ENCODE measurements around the gene MRPS12.
"Not testable (repeated sequence)": the region's sequence is repeated elsewhere in the genome, so short reads cannot be mapped to it uniquely, and the experiment has no call there.

MRPS12 gene

DNA sequence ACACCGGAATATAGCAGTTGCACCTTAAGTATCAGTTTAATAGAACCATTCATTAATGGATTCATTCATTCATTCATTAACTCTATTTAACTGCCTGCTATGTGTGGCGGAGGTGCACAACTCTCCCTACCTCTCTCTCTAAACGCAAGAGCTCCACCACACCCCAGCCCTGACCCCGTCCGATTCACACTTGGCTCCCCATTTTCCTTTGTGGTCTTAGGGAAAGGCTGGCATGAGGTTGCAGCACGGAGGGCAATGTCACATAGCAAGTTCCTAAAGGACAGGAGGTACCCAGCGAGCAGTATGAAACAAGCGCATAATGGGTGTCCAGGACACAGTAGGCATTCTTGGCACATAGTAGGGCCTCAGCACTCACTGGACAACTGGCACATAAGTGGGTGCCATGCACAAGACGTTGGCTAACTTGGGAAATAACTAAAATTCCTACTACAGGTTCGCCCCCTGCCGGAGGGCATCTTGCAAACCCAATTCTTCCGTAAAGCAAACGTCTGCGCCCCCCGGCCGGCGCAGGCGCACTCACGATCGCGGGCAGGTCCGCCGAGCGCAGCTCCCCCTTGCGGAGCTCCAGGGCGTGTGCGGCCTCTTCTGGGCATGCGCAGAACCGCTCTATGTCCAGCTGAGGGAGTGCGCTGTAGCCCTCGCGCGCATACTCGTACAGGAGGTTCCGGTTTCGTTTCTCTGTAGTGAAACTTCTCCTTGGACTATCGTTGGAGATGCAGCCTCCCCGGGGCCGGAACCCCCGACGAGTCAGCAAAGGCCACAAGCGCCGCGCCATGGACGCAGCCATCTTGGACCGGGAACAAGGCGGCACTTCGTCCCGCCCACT, 592 bp upstream of the MRPS12 start, which contains the start of gene SARS2:
TSS of gene SARS2 (minus strand) at position 835 of the 847 bp plus-strand sequence. CDS start at position 808, 27 bp downstream.
- peak; percentile 95 for DNase-seq
- in situ Hi-C loops (cut with MboI; ENCODE audit: low pct_unique_long_range_greater_than_20kb, low sequenced_read_pairs) = no loop called here

DNA sequence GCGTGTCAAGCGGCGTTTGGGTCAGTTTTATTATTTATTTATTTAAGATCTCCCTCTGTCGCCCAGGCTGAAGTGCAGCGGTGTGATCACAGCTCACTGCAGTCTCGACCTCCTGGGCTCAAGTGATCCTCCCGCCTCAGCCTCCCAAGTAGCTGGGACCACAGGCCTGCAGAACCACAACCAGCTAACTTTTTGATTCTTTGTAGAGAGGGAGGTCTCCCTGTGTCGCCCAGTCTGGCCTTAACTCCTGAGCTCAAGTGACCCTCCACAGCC, 713 bp downstream of the MRPS12 start:
- in situ Hi-C loops (cut with MboI; ENCODE audit: low pct_unique_long_range_greater_than_20kb, low sequenced_read_pairs) = no loop called here
- no peak for DNase-seq

DNA sequence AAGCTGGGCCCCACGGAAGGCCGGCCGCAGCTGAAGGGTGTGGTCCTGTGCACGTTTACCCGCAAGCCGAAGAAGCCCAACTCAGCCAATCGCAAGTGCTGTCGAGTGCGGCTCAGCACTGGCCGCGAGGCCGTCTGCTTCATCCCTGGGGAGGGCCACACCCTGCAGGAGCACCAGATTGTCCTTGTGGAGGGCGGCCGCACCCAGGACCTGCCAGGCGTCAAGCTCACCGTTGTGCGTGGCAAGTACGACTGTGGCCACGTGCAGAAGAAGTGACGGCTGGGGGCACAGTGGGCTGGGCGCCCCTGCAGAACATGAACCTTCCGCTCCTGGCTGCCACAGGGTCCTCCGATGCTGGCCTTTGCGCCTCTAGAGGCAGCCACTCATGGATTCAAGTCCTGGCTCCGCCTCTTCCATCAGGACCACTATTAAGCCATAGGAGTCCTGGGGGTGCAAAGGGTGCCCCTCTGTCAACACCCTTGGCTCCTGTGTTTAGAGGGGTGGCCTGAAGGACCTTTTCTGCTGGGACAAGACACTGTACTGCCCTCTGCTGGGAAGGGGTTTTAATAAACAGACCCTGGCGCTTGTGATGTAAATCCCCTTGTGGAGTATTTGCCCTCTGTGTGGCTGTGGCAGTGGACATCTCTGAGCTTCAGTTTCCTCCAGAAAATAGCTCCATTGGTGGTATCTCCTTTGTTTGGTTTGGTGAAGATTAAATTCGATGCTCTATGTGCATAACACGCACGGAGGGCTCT, 1.9 kb downstream of the MRPS12 start:
- in situ Hi-C loops (cut with MboI; ENCODE audit: low pct_unique_long_range_greater_than_20kb, low sequenced_read_pairs) = no loop called here
- DNase-seq = peak; percentile 72

DNA sequence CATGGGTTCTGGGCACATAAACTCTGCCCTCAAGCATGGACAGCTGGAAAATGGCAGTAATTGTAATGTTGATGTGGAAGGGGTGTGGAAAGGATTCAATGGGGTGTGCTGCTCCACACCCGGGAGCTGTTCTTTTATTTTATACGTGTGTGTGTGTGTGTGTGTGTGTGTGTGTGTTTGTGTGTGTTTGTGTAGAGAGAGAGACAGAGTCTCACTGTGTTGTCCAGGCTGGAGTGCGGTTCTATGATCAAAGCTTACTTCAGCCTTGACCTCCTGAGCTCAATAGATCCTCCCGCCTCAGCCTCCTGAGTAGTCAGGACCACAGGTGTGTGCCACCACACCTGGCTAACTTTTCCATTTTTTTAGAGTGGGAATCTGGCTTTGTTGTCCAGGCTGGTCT, 2.8 kb downstream of the MRPS12 start:
- in situ Hi-C loops (cut with MboI; ENCODE audit: low pct_unique_long_range_greater_than_20kb, low sequenced_read_pairs) = no loop called here

DNA sequence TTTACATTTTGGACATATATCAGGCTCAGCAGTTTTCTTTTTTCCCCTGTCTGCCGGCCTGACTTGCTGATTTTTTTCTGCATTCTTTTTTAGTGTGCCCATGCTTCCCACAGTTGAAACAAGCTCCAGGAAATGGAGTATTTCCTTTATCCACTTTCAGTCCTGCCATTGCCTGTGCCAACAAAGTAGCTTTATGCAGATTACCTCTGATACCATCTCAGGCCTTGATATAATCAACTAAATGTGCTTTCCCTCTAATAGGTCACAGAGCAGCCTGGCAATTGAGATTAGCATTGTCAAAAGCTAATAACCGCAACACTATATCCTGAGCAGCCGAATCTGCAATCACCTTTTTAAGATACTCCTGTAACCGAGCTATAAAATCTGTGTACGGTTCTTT, 9.2 kb downstream of the MRPS12 start:
- DNase-seq = no peak
- in situ Hi-C loops (cut with MboI; ENCODE audit: low pct_unique_long_range_greater_than_20kb, low sequenced_read_pairs) = no loop called here

More for the DNA sequence above, 2.8 kb downstream of the MRPS12 start:
- no peak for DNase-seq

DNA sequence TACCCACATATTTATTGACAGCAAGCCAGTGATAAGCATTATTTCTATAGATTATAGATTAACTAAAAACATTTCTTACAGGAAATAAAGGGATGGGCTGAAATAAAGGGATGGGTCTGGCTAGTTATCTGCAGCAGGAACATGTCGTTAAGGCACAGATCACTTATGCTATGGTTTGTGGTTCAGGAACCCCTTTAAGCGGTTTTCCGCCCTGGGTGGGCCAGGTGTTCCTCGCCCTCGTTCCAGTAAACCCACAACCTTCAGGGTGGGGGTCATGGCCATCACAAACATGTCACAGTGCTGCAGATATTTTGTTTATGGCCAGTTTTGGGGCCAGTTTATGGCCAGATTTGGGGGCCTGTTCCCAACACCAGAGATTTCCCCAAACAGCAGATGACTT, 10.7 kb downstream of the MRPS12 start:
- DNase-seq; in situ Hi-C loops (cut with MboI; ENCODE audit: low pct_unique_long_range_greater_than_20kb, low sequenced_read_pairs): not testable (repeated sequence)

DNA sequence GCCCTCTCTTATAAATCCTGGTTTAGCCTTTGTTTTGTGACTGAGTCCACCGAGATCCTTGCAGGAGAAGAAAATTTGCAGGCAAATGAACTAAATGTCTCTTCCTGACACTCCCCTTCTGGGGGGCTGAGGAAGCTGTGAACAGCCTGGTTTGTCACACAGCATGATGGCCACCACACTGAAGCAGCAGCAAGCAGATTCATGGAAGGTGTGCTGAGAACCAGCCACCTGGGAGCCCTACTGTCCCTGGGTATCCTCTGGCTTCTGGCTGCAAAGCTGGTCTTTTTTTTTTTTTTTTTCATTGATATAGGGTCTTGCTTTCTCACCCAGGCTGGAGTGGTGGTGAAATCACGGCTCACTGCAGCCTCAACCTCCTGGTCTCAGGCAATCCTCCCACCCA, 11.2 kb downstream of the MRPS12 start:
- DNase-seq = no peak
- in situ Hi-C loops (cut with MboI; ENCODE audit: low pct_unique_long_range_greater_than_20kb, low sequenced_read_pairs) = no loop called here

DNA sequence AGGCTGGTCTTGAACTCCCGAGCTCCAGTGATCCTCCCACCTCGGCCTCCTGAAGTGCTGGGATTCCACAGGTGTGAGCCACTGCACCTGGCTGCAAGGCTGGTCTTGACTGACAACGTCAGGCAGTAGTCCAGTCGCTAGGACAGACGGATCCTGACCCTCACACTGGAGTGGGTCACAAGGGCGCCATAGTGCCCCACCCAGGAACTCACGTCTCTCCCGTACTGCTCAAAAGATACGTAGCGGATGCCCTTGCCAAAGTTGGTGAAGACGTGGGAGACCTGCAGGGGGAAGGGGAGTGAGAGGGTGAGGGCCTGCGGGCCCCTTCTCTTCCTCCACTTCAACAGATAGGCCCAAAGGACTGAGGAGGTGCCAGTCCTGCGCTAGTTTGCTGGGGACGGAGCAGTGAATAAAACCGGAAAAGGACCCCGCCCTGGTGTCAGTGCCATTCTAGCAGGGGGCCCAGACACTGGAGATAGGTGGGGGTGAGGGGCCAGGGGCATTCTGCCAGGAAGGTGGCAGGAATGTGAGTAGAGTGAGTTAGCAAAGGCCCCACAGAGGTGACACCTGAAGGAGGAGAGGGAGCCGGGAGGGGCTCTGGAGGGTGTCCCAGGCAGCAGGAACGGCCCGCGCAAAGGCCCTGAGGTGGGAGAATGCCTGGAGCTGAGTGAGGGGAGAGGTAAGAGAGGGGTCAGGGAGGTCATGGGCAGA, 11.9 kb downstream of the MRPS12 start:
- no peak for DNase-seq
- in situ Hi-C loops (cut with MboI; ENCODE audit: low pct_unique_long_range_greater_than_20kb, low sequenced_read_pairs) = no loop called here

DNA sequence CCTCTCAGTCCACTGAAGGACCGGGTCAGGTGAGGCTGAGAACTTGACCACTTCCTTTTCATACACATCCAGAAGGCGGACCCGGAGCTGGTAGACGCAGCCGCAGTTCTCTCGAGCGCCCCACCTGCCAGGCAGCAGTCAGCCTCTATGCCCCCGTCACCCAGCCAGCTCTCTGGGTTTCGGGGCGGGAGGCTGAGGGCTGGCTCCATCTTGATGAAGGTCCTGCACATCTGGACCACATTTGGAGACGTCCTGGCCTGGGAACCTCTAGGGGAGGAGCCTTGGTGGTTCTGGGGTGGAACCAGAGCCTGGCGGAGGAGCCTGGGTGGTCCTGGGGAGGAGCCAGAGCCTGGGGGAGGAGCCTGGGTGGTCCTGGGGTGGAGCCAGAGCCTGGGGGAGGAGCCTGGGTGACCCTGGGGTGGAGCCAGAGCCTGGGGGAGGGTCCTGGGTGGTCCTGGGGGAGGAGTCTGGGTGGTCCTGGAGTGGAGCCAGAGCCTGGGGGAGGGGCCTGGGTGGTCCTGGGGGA, 14.3 kb downstream of the MRPS12 start:
- DNase-seq = peak; percentile 42
- in situ Hi-C loops (cut with MboI; ENCODE audit: low pct_unique_long_range_greater_than_20kb, low sequenced_read_pairs) = no loop called here

DNA sequence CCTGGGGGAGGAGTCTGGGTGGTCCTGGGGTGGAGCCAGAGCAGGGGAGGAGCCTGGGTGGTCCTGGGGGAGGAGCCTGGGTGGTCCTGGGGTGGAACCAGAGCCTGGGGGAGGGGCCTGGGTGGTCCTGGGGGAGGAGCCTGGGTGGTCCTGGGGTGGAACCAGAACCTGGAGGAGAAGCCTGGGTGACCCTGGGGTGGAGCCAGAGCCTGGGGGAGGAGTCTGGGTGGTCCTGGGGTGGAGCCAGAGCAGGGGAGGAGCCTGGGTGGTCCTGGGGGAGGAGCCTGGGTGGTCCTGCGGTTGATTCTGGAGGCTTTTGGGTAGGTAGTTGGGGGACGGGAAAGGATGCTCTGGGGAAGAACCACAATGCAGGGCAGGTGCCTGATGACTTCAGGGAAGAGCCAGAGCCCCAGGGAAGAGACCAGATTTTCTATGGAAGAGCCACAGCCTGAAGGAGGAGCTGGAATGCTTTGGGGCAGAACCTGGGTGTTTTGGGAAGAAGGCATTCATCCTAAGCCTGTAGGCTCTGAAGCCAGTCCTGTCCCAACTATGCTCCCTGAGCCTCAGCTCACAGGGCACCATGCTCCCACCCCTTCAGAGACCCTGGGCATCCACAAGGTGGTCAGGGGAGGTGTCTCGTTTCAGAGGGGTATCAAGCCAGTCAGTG, 15.0 kb downstream of the MRPS12 start:
- peak; percentile 19 for DNase-seq
- in situ Hi-C loops (cut with MboI; ENCODE audit: low pct_unique_long_range_greater_than_20kb, low sequenced_read_pairs) = no loop called here

DNA sequence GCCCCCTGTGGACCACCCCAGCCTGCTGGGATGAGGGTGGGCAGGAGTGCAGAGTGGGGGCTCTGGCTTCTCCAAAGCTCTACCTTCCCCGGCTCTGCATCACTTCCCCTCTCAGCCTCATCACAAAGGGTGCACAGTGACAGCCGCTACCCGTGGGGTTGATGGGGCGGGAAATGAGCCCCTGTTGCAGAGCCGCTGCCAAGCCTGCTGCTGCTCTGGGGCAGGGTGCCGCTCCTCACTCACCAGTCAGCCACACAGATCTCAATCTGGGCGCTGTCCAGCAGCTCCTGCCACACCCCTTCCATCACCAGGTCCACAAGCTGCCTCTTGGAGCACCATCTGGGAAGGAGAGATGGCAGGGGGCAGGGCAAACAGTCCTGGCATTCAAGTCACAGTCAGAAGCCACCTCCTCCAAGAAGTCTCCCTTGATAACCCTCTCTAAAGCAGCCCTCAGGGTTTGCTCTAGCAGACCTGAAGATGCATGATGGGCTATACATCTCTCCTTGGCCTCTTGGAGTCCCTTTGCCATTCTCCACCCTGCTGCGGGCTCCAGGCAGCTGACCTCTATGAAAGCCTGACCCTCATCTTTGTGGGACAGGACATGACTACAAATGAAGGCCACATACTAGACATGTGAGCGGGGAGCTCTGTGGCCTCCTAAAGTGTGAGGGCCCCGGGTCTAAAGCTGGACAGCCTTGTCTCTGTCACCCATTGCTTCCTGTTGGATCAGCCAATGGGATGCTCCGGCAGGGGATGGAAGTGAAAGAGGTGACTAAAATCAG, 15.7 kb downstream of the MRPS12 start:
- in situ Hi-C loops (cut with MboI; ENCODE audit: low pct_unique_long_range_greater_than_20kb, low sequenced_read_pairs) = no loop called here

DNA sequence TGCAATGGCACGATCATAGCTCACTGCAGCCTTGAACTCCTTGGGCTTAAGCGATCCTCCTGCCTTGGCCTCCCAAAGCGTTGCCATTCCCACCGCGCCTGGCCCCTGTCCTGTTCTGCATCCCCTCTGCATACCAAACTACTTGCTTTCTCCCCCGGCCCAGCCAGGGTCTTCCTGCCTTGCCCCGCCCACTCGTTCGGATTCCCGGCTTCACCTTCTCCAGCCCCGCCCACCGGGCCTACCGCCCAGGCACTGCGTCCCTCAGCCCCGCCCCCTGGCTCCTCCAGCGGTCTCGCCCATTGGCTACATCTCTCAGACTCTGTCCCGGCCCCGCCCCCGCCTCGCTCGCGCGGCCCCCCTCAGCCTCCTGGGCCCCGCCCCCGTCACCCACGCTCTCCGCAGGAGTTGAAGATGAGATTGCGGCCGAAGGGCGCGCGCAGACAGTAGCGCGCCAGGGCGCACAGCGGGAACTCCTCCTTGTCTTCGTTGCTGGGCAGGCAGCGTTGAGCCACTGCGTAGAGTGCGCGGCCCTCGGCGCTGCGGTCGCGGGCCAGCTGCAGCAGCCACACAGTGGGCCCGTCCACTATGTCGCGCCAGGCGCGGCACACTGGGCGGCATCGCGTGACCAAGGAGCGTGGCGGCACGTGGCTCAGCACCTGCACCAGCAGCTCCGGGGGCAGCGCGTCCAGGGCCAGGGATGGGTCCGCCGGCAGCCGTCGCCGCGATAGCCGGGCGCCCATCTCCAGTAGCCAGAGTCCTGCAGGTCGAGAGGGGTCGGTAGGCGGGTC, 19.0 kb downstream of the MRPS12 start:
- in situ Hi-C loops (cut with MboI; ENCODE audit: low pct_unique_long_range_greater_than_20kb, low sequenced_read_pairs) = no loop called here
- DNase-seq = peak; percentile 30

More for the DNA sequence above, 15.7 kb downstream of the MRPS12 start:
- no peak for DNase-seq

DNA sequence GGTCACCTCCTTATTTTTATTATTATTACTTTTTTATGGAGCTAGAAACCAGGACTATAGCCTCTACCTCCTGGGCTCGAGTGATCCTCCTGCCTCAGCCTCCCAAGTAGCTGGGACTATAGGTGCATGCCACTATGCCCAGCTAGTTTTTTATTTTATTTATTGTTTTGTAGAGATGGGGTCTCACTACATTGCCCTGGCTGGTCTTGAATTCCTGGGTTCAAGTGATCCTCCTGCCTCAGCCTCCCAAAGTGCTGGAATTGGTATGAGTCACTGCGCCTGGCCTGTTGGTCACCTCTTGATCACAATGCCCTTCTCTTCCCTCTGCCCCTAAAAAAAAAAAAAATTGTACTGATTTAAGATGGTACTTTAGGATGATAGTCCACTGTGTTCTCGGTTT, 20.4 kb downstream of the MRPS12 start:
- in situ Hi-C loops (cut with MboI; ENCODE audit: low pct_unique_long_range_greater_than_20kb, low sequenced_read_pairs) = no loop called here

DNA sequence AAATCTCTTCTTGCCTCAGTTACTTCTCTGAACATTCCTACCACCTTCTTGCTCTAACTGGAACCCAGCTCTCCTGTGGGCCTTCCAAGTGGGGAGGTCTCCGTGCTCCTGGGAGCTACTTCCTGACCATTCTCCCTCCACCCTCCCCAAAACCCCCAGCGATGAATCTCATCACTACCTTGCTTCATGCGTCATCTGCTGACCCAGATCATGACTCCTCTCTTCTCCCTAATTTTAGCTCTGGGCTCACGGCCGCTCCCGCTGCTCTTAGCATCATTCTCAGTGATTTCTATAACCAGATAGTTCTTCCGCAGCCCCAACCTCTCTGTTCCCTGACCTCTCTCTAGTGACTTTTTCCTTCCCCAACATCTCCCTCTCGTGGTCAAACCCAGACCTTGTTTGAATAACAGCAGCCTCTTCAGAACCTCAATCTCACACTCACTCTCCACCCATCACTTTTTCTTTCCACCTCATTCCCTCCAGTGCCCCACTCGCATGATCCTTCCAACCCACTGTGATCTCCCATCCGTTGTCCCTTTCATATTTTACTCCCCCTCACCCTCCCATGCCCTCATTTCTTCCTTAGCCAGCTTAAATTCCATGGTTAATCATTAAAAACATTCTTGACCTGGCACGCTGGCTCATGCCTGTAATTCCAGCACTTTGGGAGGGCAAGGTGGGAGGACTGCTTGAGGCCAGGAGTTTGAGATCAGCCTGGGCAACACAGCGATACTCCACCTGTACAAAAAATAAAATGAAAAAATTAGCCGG, 21.8 kb downstream of the MRPS12 start:
- peak; percentile 86 for DNase-seq
- in situ Hi-C loops (cut with MboI; ENCODE audit: low pct_unique_long_range_greater_than_20kb, low sequenced_read_pairs) = no loop called here

More for the DNA sequence above, 20.4 kb downstream of the MRPS12 start:
- no peak for DNase-seq

DNA sequence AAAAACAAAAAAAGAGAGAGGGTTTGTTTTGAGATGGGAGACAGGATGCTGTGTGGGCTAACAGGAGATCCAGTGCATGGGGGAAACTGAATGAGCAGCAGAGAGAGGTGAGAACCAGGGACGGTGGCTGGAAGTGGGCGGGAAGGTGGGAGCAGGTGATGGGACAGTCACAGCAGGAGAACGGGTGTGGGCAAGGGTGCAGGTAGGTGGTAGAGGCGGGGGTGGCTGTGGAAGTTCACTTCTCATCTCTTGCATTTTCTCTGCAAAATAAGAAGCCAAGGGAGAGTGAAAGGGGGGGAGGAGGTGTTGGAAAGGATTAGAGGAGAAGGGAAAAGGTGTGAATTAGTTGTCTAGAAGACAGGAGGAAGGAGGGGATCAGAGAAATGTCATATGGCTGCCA, 22.9 kb downstream of the MRPS12 start:
- no peak for DNase-seq
- in situ Hi-C loops (cut with MboI; ENCODE audit: low pct_unique_long_range_greater_than_20kb, low sequenced_read_pairs) = no loop called here

DNA sequence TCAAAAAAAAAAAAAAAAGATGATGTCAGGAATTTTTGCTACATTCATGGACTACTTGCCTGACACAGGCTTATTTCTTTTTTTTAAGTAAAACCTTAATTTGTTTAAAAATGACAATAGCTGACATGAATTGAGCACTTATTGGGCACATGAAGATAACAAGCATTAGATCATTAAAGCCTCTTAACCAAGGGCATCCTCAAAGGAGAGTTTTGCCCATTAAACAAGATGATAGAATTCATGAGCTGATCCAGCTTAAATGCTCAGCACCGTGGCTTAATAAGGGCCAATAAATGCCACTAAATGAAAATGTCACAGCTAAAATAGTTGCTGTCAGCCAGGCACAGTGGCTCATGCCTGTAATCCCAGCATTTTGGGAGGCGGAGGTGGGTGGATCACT, 25.5 kb downstream of the MRPS12 start:
- DNase-seq = no peak
- in situ Hi-C loops (cut with MboI; ENCODE audit: low pct_unique_long_range_greater_than_20kb, low sequenced_read_pairs) = no loop called here

DNA sequence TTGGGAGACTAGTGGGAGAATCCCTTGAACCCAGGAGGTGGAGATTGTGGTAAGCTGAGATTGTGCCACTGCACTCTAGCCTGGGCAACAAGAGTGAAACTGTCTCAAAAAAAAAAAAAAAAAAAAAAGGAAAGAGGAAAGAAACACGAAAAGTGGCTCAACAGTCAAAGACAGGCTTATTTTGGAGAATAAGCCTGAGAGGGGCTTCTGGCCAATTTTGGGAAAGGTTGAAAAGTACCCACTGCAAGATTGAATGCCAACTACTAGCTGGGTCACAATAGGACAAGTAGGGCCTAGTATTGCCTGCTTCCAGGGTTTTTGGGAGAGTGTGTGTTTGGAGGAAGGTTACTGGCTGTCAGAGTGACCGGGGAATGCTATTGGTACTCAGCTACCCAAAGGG, 27.6 kb downstream of the MRPS12 start:
- no peak for DNase-seq
- in situ Hi-C loops (cut with MboI; ENCODE audit: low pct_unique_long_range_greater_than_20kb, low sequenced_read_pairs) = no loop called here

All from KBM-7 (cell line).